GM21447 (cell line): ENCODE results near the gene UBASH3A.

Experiments
- ATAC-seq: cut with Tn5 transposase; IDR thresholded peaks from one replicate; pipeline ENCODE4 v1.9.1; 2021; ENCODE audit not compliant: unreplicated experiment

Gene UBASH3A

DNA sequence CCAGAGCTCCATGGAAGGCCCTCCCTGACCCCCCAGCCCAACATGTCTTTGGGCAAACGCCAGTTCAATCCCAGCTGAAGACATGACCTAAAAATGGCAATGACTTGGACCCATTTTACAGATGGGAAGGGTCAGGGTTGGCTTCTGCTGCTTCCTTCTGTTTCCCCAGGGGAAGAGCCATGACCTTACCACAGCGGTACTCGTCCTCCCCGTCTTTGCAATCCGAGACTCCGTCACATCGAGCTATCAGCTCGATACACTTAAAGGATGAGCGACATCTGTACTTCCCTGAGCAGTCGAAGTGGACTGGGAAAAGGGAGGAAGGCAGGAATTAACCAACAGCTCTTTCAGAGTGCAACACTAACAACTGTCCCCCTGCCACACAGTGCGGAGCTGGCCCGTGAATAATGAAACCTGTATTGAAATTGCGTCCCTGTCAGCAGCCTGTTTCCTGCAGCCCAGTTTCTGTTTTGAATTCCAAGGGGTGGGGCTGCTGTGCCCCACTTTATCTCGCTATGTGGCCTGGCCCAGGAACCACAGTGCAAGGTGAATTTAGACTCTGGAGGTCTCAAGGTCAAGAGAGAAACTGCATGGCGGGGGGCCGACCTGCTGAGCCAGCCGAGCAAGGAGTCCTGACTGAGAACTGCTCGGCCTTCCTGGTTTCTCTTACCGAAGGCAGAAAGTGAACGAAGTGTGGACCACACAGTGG, 14.8 kb upstream of the UBASH3A start:
- ATAC-seq = no peak

DNA sequence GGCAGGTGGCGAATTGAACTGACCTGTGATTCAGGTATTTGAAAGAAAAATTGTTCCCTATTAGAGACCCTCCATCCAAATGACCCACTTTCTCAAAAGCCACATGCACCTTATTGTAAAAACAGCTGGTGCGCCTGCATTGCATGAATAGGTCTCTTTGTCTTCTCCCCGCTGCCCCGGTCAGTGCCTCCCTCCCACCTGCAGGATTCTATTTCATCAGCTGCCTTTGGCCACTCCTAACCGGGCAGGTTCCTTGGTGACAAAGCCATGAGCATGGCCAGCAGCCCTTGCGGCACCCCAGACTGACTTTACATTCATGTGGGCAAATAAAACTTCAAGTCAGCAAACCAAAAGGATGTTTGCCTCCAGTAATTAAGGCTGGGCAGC, 14.3 kb upstream of the UBASH3A start:
- no peak for ATAC-seq

DNA sequence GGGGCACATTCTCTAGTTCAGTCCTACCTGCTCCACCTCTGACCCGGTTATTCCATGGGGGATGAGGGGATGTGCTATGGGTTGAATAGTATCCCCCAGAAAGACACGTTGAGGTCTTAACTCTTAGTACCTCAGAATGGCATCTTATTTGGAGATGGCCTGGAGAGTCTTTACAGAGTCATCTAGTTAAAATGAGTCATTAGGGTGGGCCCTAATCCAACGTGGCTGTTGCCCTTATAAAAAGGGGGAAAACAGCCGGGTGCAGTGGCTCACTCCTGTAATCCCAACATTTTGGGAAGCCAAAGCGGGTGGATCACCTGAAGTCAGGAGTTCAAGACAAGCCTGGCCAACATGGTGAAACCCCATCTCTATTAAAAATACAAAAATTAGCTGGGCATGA, 13.5 kb upstream of the UBASH3A start:
- no peak for ATAC-seq

DNA sequence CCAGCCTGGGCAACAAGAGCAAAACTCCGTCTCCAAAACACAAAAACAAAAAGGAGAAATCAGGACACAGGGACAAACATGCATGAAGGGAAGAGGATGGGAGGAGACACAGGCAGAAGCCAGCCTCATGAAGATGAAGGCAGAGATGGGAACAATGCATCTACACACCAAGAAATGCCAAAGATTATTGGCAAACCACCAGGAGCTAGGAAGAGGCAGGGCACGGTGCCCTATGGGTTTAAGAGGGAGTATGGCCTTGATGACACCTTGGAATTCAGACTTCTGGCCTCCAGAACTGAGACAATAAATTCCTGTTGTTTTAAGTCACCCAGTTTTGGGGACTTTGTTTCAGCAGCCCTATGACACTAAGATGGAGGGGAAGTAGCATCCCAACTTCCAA, 13.0 kb upstream of the UBASH3A start:
- no peak for ATAC-seq

DNA sequence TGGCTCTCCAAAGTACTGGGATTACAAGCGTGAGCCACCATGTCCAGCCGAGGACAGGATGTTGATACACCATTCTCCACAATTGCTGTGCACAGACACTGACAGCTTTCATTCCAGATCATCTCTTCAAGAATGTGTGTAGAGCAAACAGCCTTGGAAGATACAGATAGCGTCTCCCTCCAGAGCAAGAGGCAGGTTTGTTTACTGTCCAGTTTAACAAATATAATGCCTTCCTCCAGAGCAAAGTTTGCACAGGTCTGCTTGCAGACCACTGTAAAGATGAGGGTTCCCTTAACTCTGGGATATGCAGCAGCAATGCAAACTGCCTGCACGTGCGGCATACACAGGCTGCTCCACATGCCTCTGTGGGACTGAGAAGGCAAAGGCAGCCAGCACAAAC, 12.4 kb upstream of the UBASH3A start:
- no peak for ATAC-seq

DNA sequence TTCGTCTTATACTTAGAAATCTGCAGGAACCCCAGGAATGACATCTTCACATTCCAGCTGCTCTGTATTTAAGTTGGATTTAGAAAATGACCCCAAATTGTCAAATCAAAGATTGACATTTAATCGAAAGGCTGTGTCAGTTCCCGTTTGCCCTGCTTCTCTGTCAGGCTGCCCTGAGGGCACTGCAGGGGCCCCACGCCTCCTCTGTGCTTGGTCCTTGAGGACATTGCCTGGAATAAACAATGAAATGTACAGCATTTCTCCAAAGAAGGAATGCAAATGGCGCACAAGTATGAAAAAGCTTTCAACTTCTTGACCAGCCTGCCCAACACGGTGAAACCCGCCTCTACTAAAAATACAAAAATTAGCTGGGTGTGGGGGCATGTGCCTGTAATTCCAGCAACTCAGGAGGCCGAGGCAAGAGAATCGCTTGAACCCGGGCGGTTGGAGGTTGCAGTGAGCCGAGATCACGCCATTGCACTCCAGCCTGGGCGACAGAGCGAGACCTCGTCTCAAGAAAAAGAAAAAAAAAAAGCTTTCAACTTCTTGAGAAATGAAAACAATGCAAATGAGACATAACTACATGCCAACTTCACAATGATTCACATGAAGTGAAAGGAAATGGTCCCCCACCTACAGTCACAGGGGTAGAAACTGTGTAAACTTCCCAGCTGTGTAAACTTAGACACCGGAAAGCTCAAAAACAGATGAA, 10.8 kb upstream of the UBASH3A start:
- peak; percentile 69 for ATAC-seq

DNA sequence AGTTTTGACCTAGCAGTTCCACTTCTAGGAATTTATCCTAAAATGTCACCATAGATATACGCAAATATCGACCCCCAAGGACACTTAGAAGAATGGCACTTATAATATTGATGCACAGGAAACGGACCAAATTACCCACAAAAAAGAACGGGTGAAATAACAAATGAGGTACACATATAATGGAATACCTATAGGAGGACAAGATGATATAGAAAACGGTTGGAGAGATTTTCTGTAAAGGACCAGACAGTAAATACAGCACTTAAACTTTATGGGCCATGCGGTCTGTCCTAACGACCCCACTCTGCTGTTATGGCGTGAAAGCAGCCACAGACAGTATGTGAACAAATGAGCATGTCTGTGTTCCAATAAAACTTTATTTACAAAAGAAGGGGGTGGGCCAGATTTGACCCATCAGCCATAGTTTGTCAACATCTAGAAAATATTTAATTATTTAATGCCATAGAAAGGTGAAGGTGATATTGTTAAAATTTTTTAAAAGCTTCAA, 10.2 kb upstream of the UBASH3A start:
- peak; percentile 10 for ATAC-seq

DNA sequence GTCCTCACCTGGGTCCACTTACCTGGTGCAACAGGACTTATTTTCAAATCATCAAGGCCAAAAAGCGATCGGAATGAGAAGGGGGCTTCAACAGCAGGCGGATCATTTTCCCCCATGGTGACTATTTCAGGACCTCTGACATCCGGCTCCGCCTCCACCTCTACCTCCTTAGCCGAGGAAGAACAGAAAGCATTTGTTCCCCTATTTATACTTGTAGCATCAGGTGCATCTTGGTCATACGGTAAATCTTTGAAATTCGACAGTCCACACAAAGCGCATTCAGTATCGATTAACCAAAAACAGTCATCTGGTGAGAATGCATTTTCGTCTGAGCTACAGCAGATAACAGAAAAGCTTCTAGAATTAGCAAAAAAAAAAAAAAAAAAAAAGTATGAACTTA, 8.4 kb upstream of the UBASH3A start:
- ATAC-seq = no peak

DNA sequence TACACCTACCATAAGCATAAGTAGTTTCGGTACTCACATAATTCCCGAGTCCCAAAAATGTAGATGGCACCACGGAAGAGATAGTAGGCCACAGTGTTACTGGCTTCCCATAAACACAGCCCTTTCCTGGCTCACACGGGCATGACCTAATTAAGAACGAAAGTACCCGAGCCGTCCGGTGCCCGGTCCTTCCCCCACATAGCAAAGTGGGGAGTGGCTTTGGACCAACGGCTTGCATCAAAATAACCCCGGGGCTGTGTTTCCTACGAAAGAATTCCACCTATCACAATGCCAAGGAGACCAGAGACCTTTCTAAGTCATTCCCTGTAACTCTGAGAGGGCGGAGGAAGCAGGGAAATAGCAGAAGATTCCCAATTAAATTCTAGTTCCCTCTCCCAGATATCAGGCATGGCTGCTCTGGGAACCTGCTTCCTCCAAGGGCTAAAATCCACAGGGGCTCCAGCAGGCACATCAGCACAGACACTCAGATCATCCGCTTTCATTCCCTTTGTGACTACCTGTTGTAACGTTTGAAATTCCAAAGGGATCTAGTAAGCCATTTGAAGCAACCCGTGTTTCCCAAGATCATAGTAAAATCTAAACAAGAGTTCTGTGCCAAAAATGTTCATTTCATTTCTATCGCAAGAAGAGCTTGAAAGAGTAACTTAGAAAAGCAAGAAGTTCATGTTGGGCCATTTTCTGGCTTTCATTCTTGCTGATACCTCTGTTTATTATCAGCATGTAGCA, 7.6 kb upstream of the UBASH3A start, which contains the start of gene TMPRSS3:
TSS of gene TMPRSS3 (minus strand) at position 148 of the 747 bp plus-strand sequence. CDS start 635 bp downstream, outside the sequence.
- no peak for ATAC-seq

DNA sequence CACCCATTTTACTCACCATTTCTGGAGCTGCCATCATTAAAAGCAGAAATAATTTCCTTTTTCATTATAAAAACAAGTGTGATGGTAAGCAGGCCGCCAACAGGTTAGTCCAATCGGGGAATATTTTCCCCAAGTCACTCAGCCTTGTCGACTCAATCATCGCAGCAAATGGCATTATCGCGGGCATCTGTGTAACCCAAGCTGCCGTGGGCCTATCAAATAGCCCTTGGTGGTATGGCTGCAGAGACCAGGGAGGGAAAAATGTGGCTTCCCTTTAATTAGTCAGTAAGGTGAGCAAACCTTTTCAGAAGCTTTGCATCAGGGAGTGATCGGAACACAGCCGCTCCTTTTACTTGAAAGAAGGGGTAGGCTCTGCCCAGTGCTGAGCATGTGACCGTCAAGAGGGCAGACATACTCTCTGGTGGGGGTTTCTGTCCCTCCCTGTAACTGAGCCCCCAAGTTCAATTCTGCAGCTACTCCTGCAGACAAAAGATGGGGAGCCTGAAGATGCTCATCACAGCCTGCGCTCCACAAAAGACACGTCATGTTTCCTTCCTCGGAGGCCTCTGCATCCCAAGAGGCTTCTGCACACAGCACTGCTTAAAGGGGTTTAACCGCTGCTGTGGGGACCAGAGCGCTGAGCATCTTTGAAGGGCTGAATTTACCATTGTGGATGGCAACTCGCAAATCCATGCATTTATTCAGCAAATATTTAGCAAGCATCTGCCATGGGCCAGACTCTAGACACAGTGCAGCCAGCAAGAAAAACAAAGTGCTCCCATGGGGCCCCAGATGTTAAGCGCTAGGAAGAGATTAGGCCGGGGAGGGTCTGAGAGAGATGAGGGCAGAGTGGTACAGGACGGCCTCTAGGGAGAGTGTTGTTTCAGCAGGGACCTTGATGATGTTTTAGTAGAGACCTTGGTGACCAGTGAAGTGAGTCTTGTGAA, 6.6 kb upstream of the UBASH3A start:
- ATAC-seq = no peak

DNA sequence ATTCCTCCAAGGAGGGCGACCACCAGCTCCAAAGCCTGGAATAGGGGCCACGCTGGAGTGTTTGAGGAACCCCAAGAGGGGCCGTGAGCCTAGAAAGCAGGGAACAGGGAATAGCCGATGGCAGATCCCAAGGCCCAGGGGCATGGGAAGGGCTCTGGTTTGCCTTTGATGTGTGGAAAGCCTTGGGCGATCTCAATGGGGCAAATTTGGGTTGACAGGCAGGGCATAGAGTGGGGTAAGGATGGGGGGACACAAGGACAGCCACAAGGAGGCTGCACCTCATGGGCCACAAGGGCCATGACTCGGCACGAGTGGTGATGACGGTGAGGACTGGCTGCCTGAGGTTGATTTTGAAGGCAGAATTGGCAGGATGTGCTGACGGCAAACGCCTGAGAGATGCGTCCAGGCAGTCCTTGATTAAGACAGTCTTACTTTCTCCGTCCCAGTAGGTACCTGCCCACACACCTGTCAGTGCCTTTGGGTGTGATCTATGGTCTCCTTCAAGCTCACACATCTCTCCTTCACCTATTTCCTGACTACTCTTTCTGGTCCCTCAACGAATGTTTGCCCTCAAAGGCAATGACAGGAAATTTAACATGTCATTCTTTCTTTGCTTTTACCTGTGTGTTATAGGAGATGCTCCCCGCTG, 5.8 kb upstream of the UBASH3A start:
- no peak for ATAC-seq

DNA sequence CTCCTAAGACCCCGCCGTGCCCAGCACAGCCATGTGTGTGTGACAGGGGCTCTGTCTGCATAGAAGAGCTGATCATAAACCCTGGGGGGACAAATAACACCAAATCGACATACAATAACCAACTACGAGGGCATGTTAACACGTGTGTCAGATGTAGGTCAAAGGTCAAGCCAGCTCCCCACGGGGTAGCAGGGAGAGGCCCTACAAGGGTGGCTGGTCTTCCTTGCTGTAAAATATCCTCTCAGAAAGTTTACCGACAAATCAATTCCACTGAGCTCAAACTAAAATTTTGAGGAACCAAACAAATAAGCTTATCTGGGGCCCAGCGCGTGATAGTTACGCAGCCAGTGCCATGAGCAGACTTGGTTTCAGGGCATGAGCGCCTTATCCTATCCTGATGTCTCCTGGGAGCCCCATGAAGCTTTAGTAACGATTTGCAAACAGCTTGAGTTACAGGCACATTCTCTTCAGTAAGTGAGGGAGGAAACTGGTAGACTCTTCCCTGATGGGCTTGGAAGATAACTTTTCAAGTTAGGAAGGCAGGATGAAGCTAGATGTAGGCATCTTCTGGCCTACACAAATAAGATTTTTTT, 5.2 kb upstream of the UBASH3A start:
- ATAC-seq = no peak

DNA sequence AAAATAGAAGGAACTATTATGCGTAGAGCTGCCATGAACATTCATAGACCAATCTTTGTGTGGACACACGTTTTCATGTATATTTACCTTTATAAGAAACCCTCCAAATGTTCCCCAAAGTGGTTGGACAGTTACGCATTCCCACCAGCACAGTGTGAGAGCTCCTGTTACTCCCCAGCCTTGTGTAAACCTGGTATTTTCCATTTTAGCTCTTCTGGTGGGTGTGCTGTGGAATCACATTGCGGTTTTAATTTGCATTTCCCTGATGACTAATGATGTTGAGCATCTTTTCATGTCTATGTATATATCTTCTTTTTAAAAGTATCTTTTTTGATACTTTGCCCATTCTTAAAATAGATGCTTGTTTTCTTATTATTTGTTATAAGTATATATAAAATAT, 3.2 kb upstream of the UBASH3A start:
- ATAC-seq = no peak

DNA sequence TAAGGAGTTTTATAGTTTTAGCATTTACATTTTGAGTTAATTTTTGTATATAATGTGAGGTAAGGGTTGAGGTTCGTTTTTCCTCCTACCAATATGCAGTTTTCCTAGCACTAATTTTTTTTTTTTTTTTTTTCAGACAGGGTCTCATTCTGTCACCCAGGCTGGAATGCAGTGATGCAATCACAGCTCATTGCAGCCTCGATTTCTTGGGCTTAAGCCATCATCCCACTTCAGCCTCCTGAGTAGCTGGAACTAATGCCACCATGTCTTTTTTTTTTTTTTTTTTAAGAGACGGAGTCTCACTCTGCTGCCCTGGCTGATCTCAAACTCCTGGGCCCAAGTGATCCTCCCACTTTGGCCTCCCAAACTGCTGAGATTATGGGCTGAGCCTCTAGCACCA, 2.5 kb upstream of the UBASH3A start:
- no peak for ATAC-seq

DNA sequence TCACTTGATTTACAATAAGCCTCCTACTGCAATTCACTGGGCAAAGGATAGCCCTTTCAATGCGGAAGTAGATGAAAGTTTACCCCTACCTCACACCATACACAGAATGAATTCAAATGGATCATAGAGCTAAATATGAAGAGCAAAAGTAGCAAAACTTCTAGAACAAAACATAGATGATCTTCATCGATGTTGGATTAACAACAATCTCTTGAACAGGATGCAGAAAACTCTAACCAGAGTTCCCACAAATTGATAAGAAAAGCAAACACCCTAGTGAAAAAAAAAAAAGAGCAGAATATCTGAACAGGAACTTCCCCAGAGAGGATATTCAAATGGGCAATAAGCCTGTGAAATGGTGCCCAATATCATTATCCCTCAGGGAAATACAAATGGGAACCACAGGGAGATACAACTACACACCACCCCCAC, 1.9 kb upstream of the UBASH3A start:
- no peak for ATAC-seq

DNA sequence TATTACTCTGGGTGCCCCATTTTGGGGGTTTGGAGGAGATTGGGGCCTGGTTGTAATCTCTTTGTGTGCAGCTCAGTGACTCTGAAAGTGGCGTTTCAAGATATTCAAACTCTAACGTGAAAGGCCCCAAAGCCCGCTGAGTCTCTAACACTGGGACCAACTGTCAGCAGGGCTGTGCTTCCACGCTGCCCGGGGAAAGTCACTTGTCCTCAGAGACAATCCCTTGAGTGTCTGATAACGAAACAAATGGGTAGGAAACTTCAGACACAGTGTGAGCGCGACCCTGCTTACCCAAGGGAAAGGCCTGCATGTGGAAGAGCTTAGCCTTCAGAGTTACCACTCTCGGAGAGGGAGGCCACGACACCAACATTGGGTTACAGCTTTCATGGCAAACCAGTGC, 837 bp downstream of the UBASH3A start:
- ATAC-seq = no peak

DNA sequence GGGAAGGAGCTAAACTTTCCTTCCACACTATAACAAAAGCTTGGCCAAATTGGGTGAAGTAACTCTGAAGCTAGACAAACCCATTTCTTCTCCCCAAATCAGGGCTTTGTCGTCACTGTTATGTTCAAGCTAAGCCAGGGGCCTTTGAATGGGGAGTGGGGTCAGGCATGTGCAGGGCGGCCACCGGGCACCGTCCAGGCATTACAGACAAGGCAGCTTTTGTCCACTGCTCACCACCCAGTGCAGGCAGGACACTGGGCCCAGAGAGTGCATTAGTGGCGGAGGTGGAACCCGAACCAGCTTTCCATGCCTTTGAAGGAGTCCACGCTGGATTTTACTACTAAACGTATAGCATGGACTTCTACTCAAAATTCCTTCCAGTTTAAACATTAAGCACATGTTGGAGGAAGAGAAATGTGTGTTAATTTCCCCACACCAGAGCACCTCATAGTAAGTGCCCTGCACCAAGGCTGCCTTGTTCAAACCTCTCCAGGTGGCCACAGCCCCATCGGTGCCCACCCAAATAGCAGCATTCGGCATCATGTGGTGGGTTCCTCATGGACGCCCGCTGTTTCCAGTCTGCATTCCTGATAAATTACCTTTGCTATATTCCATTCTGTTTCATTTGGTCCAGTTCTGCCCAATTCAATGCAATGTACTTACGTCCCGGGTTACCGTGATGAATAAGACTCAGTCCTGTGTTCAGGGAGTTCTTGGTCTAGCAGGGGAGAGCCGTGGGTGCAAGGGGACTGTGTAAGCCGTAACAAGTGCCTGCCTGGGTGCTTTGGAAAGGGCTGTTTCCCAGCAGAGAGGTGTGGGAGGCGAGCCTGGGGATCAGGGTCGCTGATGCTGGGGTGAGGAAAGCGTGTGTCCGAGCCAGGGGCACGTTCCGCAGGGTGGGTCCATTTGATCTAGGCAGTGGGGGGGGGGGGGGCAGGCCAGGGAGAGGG, 1.6 kb downstream of the UBASH3A start:
- no peak for ATAC-seq

DNA sequence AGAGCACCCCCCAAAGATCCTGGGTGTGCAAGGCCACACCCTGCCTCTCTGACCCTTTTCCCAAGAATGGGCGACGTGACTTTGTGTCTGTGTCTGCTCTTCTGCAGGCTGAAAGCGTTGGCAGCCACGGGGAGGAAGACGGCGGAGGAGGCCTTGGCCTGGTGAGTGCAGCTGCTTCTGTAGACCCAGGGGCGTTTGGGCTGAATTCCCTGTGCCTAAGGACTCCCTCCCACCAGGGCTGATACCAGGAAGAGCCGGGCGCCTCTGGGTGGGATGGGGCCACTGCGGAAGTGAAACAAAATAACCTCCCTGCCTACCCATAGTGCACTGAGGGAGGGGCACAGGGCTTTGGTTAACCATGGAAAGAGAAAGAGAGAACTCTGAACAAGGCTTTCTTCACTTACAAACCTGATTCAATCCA, 2.5 kb downstream of the UBASH3A start:
- no peak for ATAC-seq

DNA sequence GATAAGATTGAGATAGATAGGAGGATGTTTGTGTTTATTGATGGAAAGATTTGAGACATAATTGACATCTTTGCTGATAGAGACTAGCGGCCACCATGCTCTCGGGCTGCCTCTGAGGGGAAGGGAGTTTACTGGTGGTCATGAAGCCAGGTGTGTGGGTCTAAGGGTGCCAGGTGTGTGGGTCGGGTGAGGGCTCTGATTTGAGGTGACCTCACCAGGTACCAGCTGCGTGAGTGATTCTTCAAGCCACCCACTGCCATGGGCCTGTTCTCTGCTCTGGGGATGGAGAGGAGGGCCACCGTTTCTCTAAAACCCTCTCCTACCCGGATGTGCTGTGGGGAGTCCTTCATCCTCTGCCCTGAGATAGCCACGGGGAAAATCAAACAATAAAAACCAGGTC, 3.2 kb downstream of the UBASH3A start:
- ATAC-seq = no peak
